Testis (tissue), 3 donors: ENCODE data around the gene EHBP1L1. TPM values are rescaled to one million over a fixed set of nuclear protein-coding genes. Genes with fewer than 3 reads are reported as not detected.

ENCODE experiments used
- DNase-seq: peaks from one replicate; pipeline ENCODE4 v3.0.0-alpha.2; 2019
- H3K27ac ChIP-seq, 2 donors: fragments of 200-600 bp; sonication (generic); one replicate each; pipeline ENCODE4 v1.5.1; 2019
- H3K27me3 ChIP-seq: fragments of 200-600 bp; sonication (generic); one replicate; pipeline ENCODE4 v1.5.1; 2019
- H3K36me3 ChIP-seq: fragments of 200-600 bp; sonication (generic); one replicate; pipeline ENCODE4 v1.5.1; 2017; ENCODE audit warnings: low read depth; ENCODE audit errors: missing control alignments
- H3K4me1 ChIP-seq: fragments of 200-600 bp; sonication (generic); one replicate; pipeline ENCODE4 v1.5.1; 2019
- H3K4me3 ChIP-seq, 2 donors: fragments of 200-600 bp; sonication (generic); one replicate each; pipeline ENCODE4 v1.5.1; 2017 to 2019
- H3K9me3 ChIP-seq: fragments of 200-600 bp; sonication (generic); one replicate; pipeline ENCODE4 v1.5.1; 2017
- CTCF ChIP-seq, 3 experiments: fragments of 450-650 bp in 2 of 3; fragments of 200-600 bp in 1 of 3; sonication (generic) in 1 of 3; IDR thresholded peaks; one replicate each; pipeline ENCODE4 v1.5.1; 2016 to 2019; ENCODE audit warnings: antibody characterized with exemption in 3 of 3, mild to moderate bottlenecking in 2 of 3, moderate library complexity in 1 of 3
- POLR2A ChIP-seq: fragments of 450-650 bp; IDR thresholded peaks from one replicate; pipeline ENCODE4 v1.6.1; 2017; ENCODE audit warnings: antibody characterized with exemption, mild to moderate bottlenecking, moderate library complexity
- WGBS, 2 donors: methylation state at CpG; one replicate each; pipeline ENCODE4 v1.1.5; 2018; 5-methylcytosine and 5-hydroxymethylcytosine counted together
- intact Hi-C: fragments of 100-400 bp; cut with DNase I; formaldehyde crosslinking; loops from one replicate; pipeline ENCODE4 v1.15.1; 2023; ENCODE audit warnings: low total_unique reads
- polyA plus RNA-seq: library from polyadenylated mRNA; stranded (reverse); fragments of 350-450 nt; fragmentation: Illumina TruSeq; extraction: RNeasy Lipid Tissue Mini Kit (QIAGEN cat#74804); gene quantifications from one replicate; pipeline ENCODE4 v1.2.3, GENCODE V29; 2014; ENCODE audit warnings: low read depth, low replicate concordance; ENCODE audit not compliant: insufficient read depth
- total RNA-seq, 2 donors: library from RNA; depleted of rRNA; stranded (reverse); fragments of >200 nt; gene quantifications; one replicate each; pipeline ENCODE4 v1.2.3, GENCODE V29; 2016

Gene EHBP1L1
- total and polyA plus RNA-seq, 3 donors from 2014 or later, result 20.5 to 66.8 (median 51.0) TPM

DNA sequence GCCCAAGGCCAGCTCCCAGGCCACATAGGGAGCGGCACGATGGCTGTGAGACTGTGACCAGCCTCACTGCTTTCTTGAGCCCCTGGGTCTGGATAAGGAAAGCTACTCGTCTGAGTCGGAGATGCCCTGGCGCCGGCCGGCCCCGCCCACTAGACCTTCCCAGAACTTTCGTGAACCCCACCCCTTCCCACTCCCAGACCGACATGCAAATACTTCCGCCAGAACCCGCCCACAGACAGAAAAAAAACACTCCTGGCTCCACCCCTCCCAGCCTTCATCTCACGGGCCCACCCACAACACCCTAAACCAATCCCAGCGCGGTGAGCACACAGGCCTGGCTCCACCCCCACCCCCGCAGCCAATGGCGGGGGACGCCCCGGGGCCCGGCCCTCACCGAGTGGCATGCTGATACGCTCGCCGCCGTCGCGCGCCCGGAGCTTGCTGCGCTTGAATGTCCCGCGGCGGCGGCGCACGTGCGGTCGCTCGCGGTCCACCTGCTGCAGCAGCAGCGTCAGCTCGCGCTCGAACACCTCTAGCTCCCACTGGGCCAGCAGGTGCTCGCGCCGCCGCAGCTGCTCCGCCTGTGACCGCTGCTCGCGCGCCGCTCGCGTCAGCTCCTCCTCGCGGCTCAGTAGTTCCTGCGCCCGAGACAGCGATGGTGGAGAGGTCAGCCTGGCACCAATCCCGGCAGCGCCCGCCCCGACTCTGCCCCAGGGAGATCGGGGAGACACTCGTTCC is 31.2 kb downstream of the EHBP1L1 start:
- Histone ChIP-seq H3K9me3 (no peaks in the 10 kb centered on the region), H3K27ac (peak overlapping the region; percentile 69 to 75), H3K4me1 (peaks cover 36% of the 10 kb centered on the region), H3K27me3 (no peaks in the 10 kb centered on the region), H3K4me3 (peak overlapping the region; percentile 46 to 47), H3K36me3 (no peaks in the 10 kb centered on the region)
- 33 to 41% methylated on average over 59 to 60 of the region's 67 CpGs for WGBS, 2 donors
- TF ChIP-seq CTCF (IDR thresholded peaks at IDR 0.05) (no peak), POLR2A (no peak)
- intact Hi-C loops, result no loop called here
- DNase-seq, result peak; percentile 94

- WGBS, 2 donors, result 68 to 75% methylated on average over 21 to 31 of the region's 37 CpGs
- no peaks in the 10 kb centered on the region for H3K36me3 ChIP-seq
- no peaks in the 10 kb centered on the region for H3K27me3 ChIP-seq
- peaks cover 44% of the 10 kb centered on the region for H3K4me1 ChIP-seq
- H3K9me3 ChIP-seq, result no peaks in the 10 kb centered on the region
- DNase-seq, result no peak
- no peak for TF ChIP-seq CTCF (IDR thresholded peaks at IDR 0.05)
- no peak for TF ChIP-seq POLR2A
- H3K4me3 ChIP-seq, result peak overlapping the region; percentile 46 to 47
- no peak overlapping the region for H3K27ac ChIP-seq
- intact Hi-C loops, result no loop called here
Observed at GRCh38 chr11:65607614-65608426, 32.0 kb downstream of the EHBP1L1 start.

- Histone ChIP-seq H3K27me3 (no peaks in the 10 kb centered on the region), H3K4me3 (no peak overlapping the region), H3K4me1 (peaks cover 52% of the 10 kb centered on the region), H3K9me3 (no peaks in the 10 kb centered on the region), H3K27ac (no peak overlapping the region), H3K36me3 (no peaks in the 10 kb centered on the region)
- TF ChIP-seq CTCF (IDR thresholded peaks at IDR 0.05), result no peak
- no peak for TF ChIP-seq POLR2A
- intact Hi-C loops, result no loop called here
- 45 to 57% methylated on average over 3 of the region's 3 CpGs for WGBS, 2 donors
- DNase-seq, result no peak
Observed at GRCh38 chr11:65609229-65609628, 33.4 kb downstream of the EHBP1L1 start.

DNA sequence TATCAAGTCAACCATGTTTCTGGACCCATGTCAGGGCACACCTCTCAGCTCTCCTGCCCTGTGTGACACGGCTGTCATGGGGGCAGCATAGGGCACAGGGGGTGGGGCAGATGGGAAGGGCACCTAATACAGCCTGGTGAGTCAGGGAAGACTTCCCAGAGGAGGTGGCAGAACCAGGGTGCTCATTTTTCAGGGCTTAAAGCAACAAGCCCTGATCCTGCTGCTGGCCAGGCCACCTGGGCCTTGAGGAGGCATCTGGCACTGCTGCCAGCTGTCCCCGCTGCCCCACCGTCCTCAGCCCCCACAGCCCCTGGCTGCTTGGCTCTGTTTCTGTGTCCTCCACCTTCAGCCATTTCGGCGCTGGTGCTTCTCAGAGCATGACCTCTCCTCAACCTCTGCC is 33.8 kb downstream of the EHBP1L1 start:
- Histone ChIP-seq H3K9me3 (no peaks in the 10 kb centered on the region), H3K36me3 (no peaks in the 10 kb centered on the region), H3K27ac (no peak overlapping the region), H3K4me3 (no peak overlapping the region), H3K4me1 (peaks cover 52% of the 10 kb centered on the region), H3K27me3 (no peaks in the 10 kb centered on the region)
- intact Hi-C loops, result no loop called here
- WGBS, 2 donors, result 53 to 73% methylated on average over 4 to 5 of the region's 5 CpGs
- no peak for DNase-seq
- TF ChIP-seq POLR2A (no peak), CTCF (IDR thresholded peaks at IDR 0.05) (no peak)
